Measurements from ENCODE around the gene WDR27. TPM values are rescaled to one million over a fixed set of nuclear protein-coding genes. Genes with fewer than 3 reads are reported as not detected.

WDR27 gene
- total and polyA plus RNA-seq, 4 donors, result 6.9 to 68.1 (median 31.4) TPM

DNA sequence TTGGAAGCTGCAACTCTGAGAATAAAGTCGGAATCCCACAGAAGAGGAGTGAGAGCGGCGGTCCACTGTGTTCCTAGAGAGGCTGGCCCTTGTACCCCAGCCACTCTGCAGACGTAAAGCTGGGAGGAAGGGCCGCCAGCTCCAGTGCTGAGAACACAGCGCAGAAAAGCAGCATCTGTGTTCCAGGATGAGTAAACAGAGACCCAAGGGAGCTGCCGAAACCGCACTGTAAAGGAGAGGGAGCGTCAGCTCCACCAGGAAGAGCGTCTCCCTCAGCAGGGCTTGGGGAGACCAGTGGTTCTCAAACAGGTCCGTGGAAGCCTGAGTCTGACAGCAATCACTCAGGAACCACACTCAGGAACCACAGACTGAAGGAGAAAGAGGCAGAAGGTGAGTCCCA is 134.0 kb downstream of the WDR27 start:
- Histone ChIP-seq H3K4me1 (ENCODE audit: control insufficient read depth in 5 of 5, insufficient read depth in 5 of 5, low read length in 5 of 5) (peaks cover 0 to 2% (median 0%) of the 10 kb centered on the region in 5 donors), H3K9me3 (ENCODE audit: control insufficient read depth in 4 of 4, insufficient read depth in 3 of 4, low read length in 3 of 4) (peaks cover 0 to 2% (median 0%) of the 10 kb centered on the region in 4 donors), H3K27me3 (ENCODE audit: control insufficient read depth in 3 of 3, insufficient read depth in 3 of 3, low read length in 2 of 3) (no peaks in the 10 kb centered on the region), H3K9ac (ENCODE audit: insufficient read depth in 1 of 2, low read length in 2 of 2) (no peak overlapping the region), H3K4me3 (no peak overlapping the region), H3K27ac (ENCODE audit: low read depth in 1 of 2, low read length in 1 of 2) (no peak overlapping the region), H3K36me3 (ENCODE audit: control insufficient read depth in 4 of 4, insufficient read depth in 4 of 4, low read length in 4 of 4) (peaks cover 0 to 4% (median under 1%) of the 10 kb centered on the region in 4 donors)
- DNase-seq, result no peak
- no peak for ATAC-seq (ENCODE audit: insufficient read depth, low FRiP score)
- 89 to 90% methylated on average over 11 of the region's 11 CpGs for WGBS, 2 donors
- TF ChIP-seq, protein P1, sequence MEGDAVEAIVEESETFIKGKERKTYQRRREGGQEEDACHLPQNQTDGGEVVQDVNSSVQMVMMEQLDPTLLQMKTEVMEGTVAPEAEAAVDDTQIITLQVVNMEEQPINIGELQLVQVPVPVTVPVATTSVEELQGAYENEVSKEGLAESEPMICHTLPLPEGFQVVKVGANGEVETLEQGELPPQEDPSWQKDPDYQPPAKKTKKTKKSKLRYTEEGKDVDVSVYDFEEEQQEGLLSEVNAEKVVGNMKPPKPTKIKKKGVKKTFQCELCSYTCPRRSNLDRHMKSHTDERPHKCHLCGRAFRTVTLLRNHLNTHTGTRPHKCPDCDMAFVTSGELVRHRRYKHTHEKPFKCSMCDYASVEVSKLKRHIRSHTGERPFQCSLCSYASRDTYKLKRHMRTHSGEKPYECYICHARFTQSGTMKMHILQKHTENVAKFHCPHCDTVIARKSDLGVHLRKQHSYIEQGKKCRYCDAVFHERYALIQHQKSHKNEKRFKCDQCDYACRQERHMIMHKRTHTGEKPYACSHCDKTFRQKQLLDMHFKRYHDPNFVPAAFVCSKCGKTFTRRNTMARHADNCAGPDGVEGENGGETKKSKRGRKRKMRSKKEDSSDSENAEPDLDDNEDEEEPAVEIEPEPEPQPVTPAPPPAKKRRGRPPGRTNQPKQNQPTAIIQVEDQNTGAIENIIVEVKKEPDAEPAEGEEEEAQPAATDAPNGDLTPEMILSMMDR (IDR thresholded peaks at IDR 0.05; ENCODE audit: control extremely low read depth, extremely low read depth), result no peak

DNA sequence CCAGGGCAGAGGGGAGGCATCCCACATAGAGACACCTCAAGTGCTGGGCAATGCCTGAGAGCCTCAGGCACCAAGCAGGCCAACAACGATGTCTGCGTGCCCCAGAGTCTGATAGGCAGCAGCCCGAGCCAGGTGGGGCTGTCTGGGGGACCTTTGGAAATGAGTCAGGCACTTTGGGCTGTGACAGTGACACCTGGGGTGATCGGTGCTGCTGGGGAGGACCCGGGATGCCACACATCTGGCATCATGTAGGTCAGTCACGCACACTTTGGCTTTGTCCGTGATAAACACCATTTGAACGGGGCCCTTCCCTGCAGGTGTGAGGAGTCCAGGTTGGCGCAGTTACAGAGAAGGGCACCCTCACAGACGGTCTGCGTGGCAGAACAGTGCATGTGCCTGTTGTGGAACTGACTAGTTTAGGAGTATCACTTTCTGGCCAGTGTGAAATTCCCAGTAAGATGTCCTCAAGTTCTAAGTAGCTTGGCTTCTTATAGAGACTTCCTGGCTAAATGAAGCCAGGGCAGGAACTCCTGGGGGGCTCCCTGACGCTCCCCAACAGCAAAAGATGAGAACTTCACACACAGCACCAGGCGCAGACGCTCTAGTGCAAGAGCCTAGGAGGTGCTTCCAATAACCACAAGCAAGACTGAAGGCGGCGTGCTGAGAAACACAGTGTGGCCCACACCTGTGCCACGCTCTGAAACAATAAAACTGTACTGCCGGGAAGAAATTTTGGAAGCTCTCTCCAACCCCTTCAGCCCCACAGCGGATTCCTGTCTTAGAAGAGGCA is 134.7 kb downstream of the WDR27 start:
- Histone ChIP-seq H3K4me3 (no peak overlapping the region), H3K36me3 (ENCODE audit: control insufficient read depth in 4 of 4, insufficient read depth in 4 of 4, low read length in 4 of 4) (peaks cover 0 to 4% (median 1%) of the 10 kb centered on the region in 4 donors), H3K4me1 (ENCODE audit: control insufficient read depth in 5 of 5, insufficient read depth in 5 of 5, low read length in 5 of 5) (peaks cover 0 to 2% (median 0%) of the 10 kb centered on the region in 5 donors), H3K27ac (ENCODE audit: low read depth in 1 of 2, low read length in 1 of 2) (no peak overlapping the region), H3K9me3 (ENCODE audit: control insufficient read depth in 4 of 4, insufficient read depth in 3 of 4, low read length in 3 of 4) (peaks cover 0 to 2% (median under 1%) of the 10 kb centered on the region in 4 donors), H3K27me3 (ENCODE audit: control insufficient read depth in 3 of 3, insufficient read depth in 3 of 3, low read length in 2 of 3) (no peaks in the 10 kb centered on the region), H3K9ac (ENCODE audit: insufficient read depth in 1 of 2, low read length in 2 of 2) (no peak overlapping the region)
- DNase-seq (no peak), ATAC-seq (ENCODE audit: insufficient read depth, low FRiP score) (no peak)
- TF ChIP-seq, protein P1 (IDR thresholded peaks at IDR 0.05; ENCODE audit: control extremely low read depth, extremely low read depth), result no peak
- 92 to 97% methylated on average over 19 of the region's 19 CpGs for WGBS, 2 donors

DNA sequence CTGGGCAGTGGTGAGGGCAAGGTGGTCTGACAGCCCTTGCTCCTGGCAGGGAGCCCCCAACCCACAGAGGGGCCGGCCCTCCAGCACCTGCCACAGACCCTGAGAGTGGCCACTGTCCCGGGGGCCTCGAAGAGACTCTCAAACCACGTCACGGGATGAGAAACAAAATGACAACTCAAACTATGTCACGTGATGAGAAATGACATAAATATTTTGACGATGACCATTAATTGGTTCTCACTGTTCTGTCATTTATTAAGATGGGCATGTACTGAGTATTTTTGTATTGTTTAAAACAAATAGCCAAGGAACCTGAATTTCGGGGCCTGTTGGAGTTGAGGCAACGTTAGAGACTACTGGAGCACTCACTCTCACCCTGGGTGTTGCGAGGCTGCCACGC is 135.5 kb downstream of the WDR27 start:
- Histone ChIP-seq H3K27me3 (ENCODE audit: control insufficient read depth in 3 of 3, insufficient read depth in 3 of 3, low read length in 2 of 3) (no peaks in the 10 kb centered on the region), H3K36me3 (ENCODE audit: control insufficient read depth in 4 of 4, insufficient read depth in 4 of 4, low read length in 4 of 4) (peaks cover 0 to 4% (median 1%) of the 10 kb centered on the region in 4 donors), H3K4me1 (ENCODE audit: control insufficient read depth in 5 of 5, insufficient read depth in 5 of 5, low read length in 5 of 5) (no peaks in the 10 kb centered on the region), H3K27ac (ENCODE audit: low read depth in 1 of 2, low read length in 1 of 2) (no peak overlapping the region), H3K4me3 (no peak overlapping the region), H3K9ac (ENCODE audit: insufficient read depth in 1 of 2, low read length in 2 of 2) (no peak overlapping the region), H3K9me3 (ENCODE audit: control insufficient read depth in 4 of 4, insufficient read depth in 3 of 4, low read length in 3 of 4) (peaks cover 0 to 5% (median under 1%) of the 10 kb centered on the region in 4 donors)
- ATAC-seq (ENCODE audit: insufficient read depth, low FRiP score) (no peak), DNase-seq (no peak)
- WGBS, 2 donors, result 84 to 91% methylated on average over 11 of the region's 11 CpGs
- TF ChIP-seq, protein P1 (IDR thresholded peaks at IDR 0.05; ENCODE audit: control extremely low read depth, extremely low read depth), result no peak
